IMR-90 (cell line): ENCODE results near the gene MMP12. TPM values are rescaled to one million over a fixed set of nuclear protein-coding genes. Genes with fewer than 3 reads are reported as not detected.

Experiments
- ATAC-seq: fragments of 200-7000 bp; cut with Tn5 transposase; 2 replicates; pipeline ENCODE4 v1.9.1; 2020; ENCODE audit warnings: low read depth, mild to moderate bottlenecking, moderate library complexity
- BruUV-seq: library from RNA; stranded (reverse); fragments of 400-500 nt; replicated peaks from 2 replicates; lab custom pipeline; 2021; lab: Mats Ljungman, UMichigan
- CTCF ChIA-PET: fragments of 300-600 bp; formaldehyde crosslinking; extraction: SDS; loops from one replicate; lab custom pipeline; 2021; ENCODE audit warnings: antibody characterized with exemption; lab: Yijun Ruan, JAX
- POLR2A ChIA-PET: fragments of 300-600 bp; sonication (Branson Sonifier 250); formaldehyde crosslinking; loops from one replicate; lab custom pipeline; 2022; ENCODE audit warnings: antibody characterized with exemption; ENCODE audit not compliant: unreplicated experiment; lab: Charles Lee
- DNase-seq: peaks from one replicate; pipeline ENCODE4 v3.0.0; 2013
- H2AFZ ChIP-seq: replicated peaks from 2 replicates; pipeline ENCODE3; 2013; ENCODE audit warnings: low read length, mild to moderate bottlenecking; ENCODE audit not compliant: poor library complexity
- H2AK5ac ChIP-seq: 2 replicates; pipeline ENCODE4 v1.6.1; 2013; ENCODE audit warnings: low read depth, low read length, inconsistent platforms
- H2AK9ac ChIP-seq: replicated peaks from 2 replicates; pipeline ENCODE3; 2013; ENCODE audit warnings: mild to moderate bottlenecking, low read depth, low read length, moderate library complexity; ENCODE audit not compliant: poor library complexity
- H2BK120ac ChIP-seq: 2 replicates; pipeline ENCODE4 v1.6.1; 2013; ENCODE audit warnings: low read depth, low read length, inconsistent platforms
- H2BK15ac ChIP-seq: 3 replicates; pipeline ENCODE4 v1.6.1; 2013; ENCODE audit warnings: low read depth, low read length, inconsistent platforms
- H2BK20ac ChIP-seq: 2 replicates; pipeline ENCODE4 v1.6.1; 2013; ENCODE audit warnings: low read depth, mild to moderate bottlenecking, inconsistent platforms, low read length, moderate library complexity
- H2BK5ac ChIP-seq: 2 replicates; pipeline ENCODE4 v1.6.1; 2013; ENCODE audit warnings: mild to moderate bottlenecking, low read depth, low read length, inconsistent platforms; ENCODE audit not compliant: poor library complexity, severe bottlenecking
- H3K14ac ChIP-seq: replicated peaks from 2 replicates; pipeline ENCODE4 v1.6.1; 2013; ENCODE audit warnings: low read depth, low read length, inconsistent platforms
- H3K18ac ChIP-seq: 2 replicates; pipeline ENCODE4 v1.6.1; 2013; ENCODE audit warnings: low read depth, low read length, control low read depth
- H3K23ac ChIP-seq: 2 replicates; pipeline ENCODE4 v1.6.1; 2013; ENCODE audit warnings: low read depth, low read length, inconsistent platforms
- H3K27ac ChIP-seq: 2 replicates; pipeline ENCODE4 v1.5.1; 2013; ENCODE audit warnings: mild to moderate bottlenecking, control low read depth, low read length; ENCODE audit not compliant: insufficient read depth
- H3K27me3 ChIP-seq: 2 replicates; pipeline ENCODE4 v1.6.1; 2013; ENCODE audit warnings: low read length; ENCODE audit not compliant: control insufficient read depth, insufficient read depth
- H3K36me3 ChIP-seq: 2 replicates; pipeline ENCODE4 v1.6.1; 2013; ENCODE audit warnings: low read length, mixed read lengths; ENCODE audit not compliant: control insufficient read depth, insufficient read depth
- H3K4ac ChIP-seq: 2 replicates; pipeline ENCODE4 v1.6.1; 2013; ENCODE audit warnings: low read depth, low read length, inconsistent platforms
- H3K4me1 ChIP-seq: 2 replicates; pipeline ENCODE4 v1.6.1; 2013; ENCODE audit warnings: low read length, mixed read lengths; ENCODE audit not compliant: control insufficient read depth, insufficient read depth
- H3K4me2 ChIP-seq: 2 replicates; pipeline ENCODE4 v1.6.1; 2013; ENCODE audit warnings: low read depth, mild to moderate bottlenecking, control low read depth, low read length, moderate library complexity
- H3K4me3 ChIP-seq: 2 replicates; pipeline ENCODE4 v1.5.1; 2013; ENCODE audit warnings: low read depth, mild to moderate bottlenecking, control low read depth, low read length, moderate library complexity; ENCODE audit not compliant: insufficient read depth
- H3K56ac ChIP-seq: 2 replicates; pipeline ENCODE4 v1.6.1; 2013; ENCODE audit warnings: low read length, inconsistent platforms; ENCODE audit not compliant: insufficient read depth; ENCODE audit errors: extremely low read depth
- H3K79me1 ChIP-seq, 2 experiments: 2 replicates each; pipeline ENCODE4 v1.6.1; 2013; ENCODE audit warnings: low read length in 2 of 2, inconsistent platforms in 1 of 2, low read depth in 1 of 2
- H3K9ac ChIP-seq: 2 replicates; pipeline ENCODE4 v1.6.1; 2013; ENCODE audit warnings: low read depth, low read length, control low read depth
- H3K9me1 ChIP-seq: 2 replicates; pipeline ENCODE4 v1.6.1; 2013; ENCODE audit warnings: low read length, inconsistent platforms; ENCODE audit not compliant: insufficient read depth
- H3K9me3 ChIP-seq: 2 replicates; pipeline ENCODE4 v1.6.1; 2013; ENCODE audit warnings: low read length; ENCODE audit not compliant: control insufficient read depth, insufficient read depth
- H4K20me1 ChIP-seq: 2 replicates; pipeline ENCODE4 v1.6.1; 2013; ENCODE audit warnings: low read length, inconsistent platforms; ENCODE audit not compliant: insufficient read depth
- H4K5ac ChIP-seq: 2 replicates; pipeline ENCODE4 v1.6.1; 2013; ENCODE audit warnings: mild to moderate bottlenecking, low read depth, low read length, control low read depth
- H4K8ac ChIP-seq, 2 experiments: 2 replicates each; pipeline ENCODE4 v1.6.1; 2013; ENCODE audit warnings: low read depth in 2 of 2, low read length in 2 of 2, control low read depth in 1 of 2, inconsistent platforms in 1 of 2
- H4K91ac ChIP-seq: 2 replicates; pipeline ENCODE4 v1.6.1; 2013; ENCODE audit warnings: low read depth, low read length, inconsistent platforms; ENCODE audit not compliant: insufficient read depth
- BHLHE40 ChIP-seq: fragments of 150-350 bp; IDR thresholded peaks from 2 replicates; pipeline ENCODE4 v1.6.1; 2016; ENCODE audit warnings: mild to moderate bottlenecking, low read depth, low read length
- CEBPB ChIP-seq: IDR thresholded peaks from 2 replicates; pipeline ENCODE4 v1.6.1; 2012; ENCODE audit warnings: low read depth, low read length, improper control_type of control experiment
- CHD1 ChIP-seq: IDR thresholded peaks from 2 replicates; pipeline ENCODE4 v1.6.1; 2012; ENCODE audit warnings: low read depth, low read length, improper control_type of control experiment
- ELK1 ChIP-seq: fragments of 150-350 bp; IDR thresholded peaks from 2 replicates; pipeline ENCODE4 v1.6.1; 2016; ENCODE audit warnings: low read depth, mild to moderate bottlenecking, low read length, moderate library complexity, borderline replicate concordance
- FOS ChIP-seq: fragments of 150-350 bp; IDR thresholded peaks from 2 replicates; pipeline ENCODE4 v1.6.1; 2016; ENCODE audit warnings: low read depth, low read length
- MAFK ChIP-seq: IDR thresholded peaks from 2 replicates; pipeline ENCODE4 v1.6.1; 2012; ENCODE audit warnings: low read depth, low read length, improper control_type of control experiment
- MAZ ChIP-seq: IDR thresholded peaks from 2 replicates; pipeline ENCODE4 v1.6.1; 2012; ENCODE audit warnings: low read depth, mild to moderate bottlenecking, low read length, improper control_type of control experiment, moderate library complexity, borderline replicate concordance
- MXI1 ChIP-seq: IDR thresholded peaks from 2 replicates; pipeline ENCODE4 v1.6.1; 2012; ENCODE audit warnings: low read depth, mild to moderate bottlenecking, low read length, moderate library complexity, borderline replicate concordance
- NFE2L2 ChIP-seq: fragments of 150-350 bp; IDR thresholded peaks from 2 replicates; pipeline ENCODE4 v1.6.1; 2016; ENCODE audit warnings: low read depth, mild to moderate bottlenecking, low read length
- POLR2A ChIP-seq: IDR thresholded peaks from 2 replicates; pipeline ENCODE4 v1.6.1; 2012; ENCODE audit warnings: mild to moderate bottlenecking, low read depth, low read length
- RAD21 ChIP-seq: IDR thresholded peaks from 2 replicates; pipeline ENCODE4 v1.6.1; 2012; ENCODE audit warnings: low read length, improper control_type of control experiment
- RCOR1 ChIP-seq: IDR thresholded peaks from 2 replicates; pipeline ENCODE4 v1.6.1; 2012; ENCODE audit warnings: mild to moderate bottlenecking, low read length, improper control_type of control experiment; ENCODE audit not compliant: insufficient replicate concordance
- RFX5 ChIP-seq: IDR thresholded peaks from 2 replicates; pipeline ENCODE4 v1.8.0; 2012; ENCODE audit warnings: low read depth, mild to moderate bottlenecking, low read length, moderate library complexity
- SMC3 ChIP-seq: fragments of 150-350 bp; IDR thresholded peaks from 2 replicates; pipeline ENCODE4 v1.6.1; 2016; ENCODE audit warnings: low read depth, mild to moderate bottlenecking, antibody characterized with exemption, low read length, moderate library complexity
- USF2 ChIP-seq: fragments of 150-350 bp; IDR thresholded peaks from 2 replicates; pipeline ENCODE4 v1.6.1; 2017; ENCODE audit warnings: mild to moderate bottlenecking, antibody characterized with exemption, low read length, low read depth
- WGBS, 2 experiments: methylation state at CpG; one replicate each; pipeline versions ENCODE4 v1.1.5 to v1.1.7; 2013; ENCODE audit warnings: missing lambda C conversion rate in 2 of 2; ENCODE audit not compliant: insufficient read length in 1 of 2; ENCODE audit errors: extremely low coverage in 2 of 2; 5-methylcytosine and 5-hydroxymethylcytosine counted together
- dilution Hi-C: fragments of 300-500 bp; cut with HindIII; formaldehyde crosslinking; loops from one replicate; pipeline ENCODE4 v1.14.3; 2018; ENCODE audit warnings: low sequenced_read_pairs; ENCODE audit not compliant: unreplicated experiment
- in situ Hi-C: fragments of 300-500 bp; cut with MboI; formaldehyde crosslinking; loops from 3 replicates; pipeline ENCODE4 v1.14.3; 2019; ENCODE audit warnings: low sequenced_read_pairs, inconsistent platforms, mixed read lengths
- intact Hi-C: fragments of 100-400 bp; cut with micrococcal nuclease; formaldehyde crosslinking; loops from 2 replicates; pipeline ENCODE4 v1.10.0; 2022
- polyA plus RNA-seq, 3 experiments: library from polyadenylated mRNA; depleted of rRNA; stranded (reverse); fragments of >200 nt; gene quantifications; 2 replicates each; pipeline ENCODE4 v1.2.3, GENCODE V29; 2012; ENCODE audit warnings: low replicate concordance in 1 of 3
- total RNA-seq: library from RNA; depleted of rRNA; stranded (reverse); fragments of >200 nt; gene quantifications from 2 replicates; pipeline ENCODE4 v1.2.3, GENCODE V29; 2012
- TF ChIP-seq, protein P1 (sequence below): conservative IDR thresholded peaks from 2 replicates; pipeline ENCODE4 v1.5.1; 2012; ENCODE audit warnings: mild to moderate bottlenecking, low read depth, low read length, improper control_type of control experiment

Gene MMP12
- total and polyA plus RNA-seq, 2 of the 4 experiments (the other 2 are of a cell fraction): not detected

DNA sequence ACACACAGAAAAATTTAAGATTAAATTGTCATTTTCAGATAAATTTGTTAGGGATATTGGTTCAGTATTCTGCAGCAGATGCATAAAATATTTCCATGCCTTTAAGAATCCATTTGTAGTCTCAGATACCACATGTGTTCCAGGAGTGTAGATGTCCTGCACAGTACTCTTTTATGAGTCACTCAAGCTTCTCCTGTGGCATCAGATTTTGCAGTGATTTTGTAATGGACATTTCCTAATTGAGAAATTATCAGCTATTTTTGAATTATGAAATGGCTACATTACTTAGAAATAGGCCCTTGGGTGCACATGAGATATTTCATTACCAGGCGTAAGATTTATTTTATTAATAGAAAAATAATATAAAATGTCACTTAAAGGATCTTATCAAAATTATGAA, 50.2 kb downstream of the MMP12 start:
- Histone ChIP-seq H2BK5ac (no peak overlapping the region), H3K4me1 (no peaks in the 10 kb centered on the region), H3K14ac (no peak overlapping the region), H3K27me3 (peaks cover 21% of the 10 kb centered on the region), H4K8ac (no peak overlapping the region), H2AK9ac (no peak overlapping the region), H3K9ac (no peak overlapping the region), H2AK5ac (no peak overlapping the region), H3K18ac (no peak overlapping the region), H2BK20ac (no peak overlapping the region), H3K4ac (no peak overlapping the region), H3K56ac (no peak overlapping the region), H4K91ac (no peak overlapping the region), H2BK15ac (no peak overlapping the region), H3K79me1 (no peaks in the 10 kb centered on the region), H4K5ac (no peak overlapping the region), H3K23ac (no peak overlapping the region), H2BK120ac (no peak overlapping the region), H4K20me1 (no peaks in the 10 kb centered on the region), H2AFZ (no peak overlapping the region), H3K4me3 (no peak overlapping the region), H3K36me3 (no peaks in the 10 kb centered on the region), H3K4me2 (no peak overlapping the region), H3K9me3 (peaks cover 3% of the 10 kb centered on the region; the same call in 1 of the 2 replicates), H3K27ac (no peak overlapping the region), H3K9me1 (no peaks in the 10 kb centered on the region)
- ATAC-seq (no peak), DNase-seq (no peak)
- no TSS peak for BruUV-seq
- intact Hi-C loops (no loop called here), dilution Hi-C loops (no loop called here), in situ Hi-C loops (no loop called here)
- no peak for TF ChIP-seq MAZ
- no peak for TF ChIP-seq MXI1
- TF ChIP-seq RFX5: no peak
- no peak for TF ChIP-seq FOS
- TF ChIP-seq ELK1: no peak
- TF ChIP-seq BHLHE40: no peak
- no peak for TF ChIP-seq RAD21
- no peak for TF ChIP-seq MAFK
- no peak for TF ChIP-seq RCOR1
- no peak for TF ChIP-seq CHD1
- no peak for TF ChIP-seq NFE2L2
- TF ChIP-seq SMC3: no peak
- TF ChIP-seq, protein P1, sequence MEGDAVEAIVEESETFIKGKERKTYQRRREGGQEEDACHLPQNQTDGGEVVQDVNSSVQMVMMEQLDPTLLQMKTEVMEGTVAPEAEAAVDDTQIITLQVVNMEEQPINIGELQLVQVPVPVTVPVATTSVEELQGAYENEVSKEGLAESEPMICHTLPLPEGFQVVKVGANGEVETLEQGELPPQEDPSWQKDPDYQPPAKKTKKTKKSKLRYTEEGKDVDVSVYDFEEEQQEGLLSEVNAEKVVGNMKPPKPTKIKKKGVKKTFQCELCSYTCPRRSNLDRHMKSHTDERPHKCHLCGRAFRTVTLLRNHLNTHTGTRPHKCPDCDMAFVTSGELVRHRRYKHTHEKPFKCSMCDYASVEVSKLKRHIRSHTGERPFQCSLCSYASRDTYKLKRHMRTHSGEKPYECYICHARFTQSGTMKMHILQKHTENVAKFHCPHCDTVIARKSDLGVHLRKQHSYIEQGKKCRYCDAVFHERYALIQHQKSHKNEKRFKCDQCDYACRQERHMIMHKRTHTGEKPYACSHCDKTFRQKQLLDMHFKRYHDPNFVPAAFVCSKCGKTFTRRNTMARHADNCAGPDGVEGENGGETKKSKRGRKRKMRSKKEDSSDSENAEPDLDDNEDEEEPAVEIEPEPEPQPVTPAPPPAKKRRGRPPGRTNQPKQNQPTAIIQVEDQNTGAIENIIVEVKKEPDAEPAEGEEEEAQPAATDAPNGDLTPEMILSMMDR: no peak
- TF ChIP-seq POLR2A: no peak
- TF ChIP-seq CEBPB: no peak
- TF ChIP-seq USF2: no peak
- ChIA-PET CTCF (no interaction called here), POLR2A (no interaction called here)
- no CpG with 5 or more reads among the region's 1 CpG for WGBS, 2 experiments
